Osteoblast (primary cell): ENCODE results near the gene TLL1. TPM values are rescaled to one million over a fixed set of nuclear protein-coding genes. Genes with fewer than 3 reads are reported as not detected.

Experiments
- DNase-seq: peaks from one replicate; pipeline ENCODE4 v3.0.0; 2011; ENCODE audit warnings: low spot score, mixed read lengths; ENCODE audit not compliant: insufficient read length; ENCODE audit errors: missing footprints
- H2AFZ ChIP-seq: 2 replicates; pipeline ENCODE4 v1.6.0; 2011; ENCODE audit warnings: mild to moderate bottlenecking, low read length
- H3K27ac ChIP-seq: 2 replicates; pipeline ENCODE4 v1.5.1; 2011; ENCODE audit warnings: mild to moderate bottlenecking, low read depth, low read length, moderate library complexity
- H3K27me3 ChIP-seq: 2 replicates; pipeline ENCODE4 v1.6.0; 2012; ENCODE audit warnings: mild to moderate bottlenecking, control low read depth, inconsistent platforms, low read length, moderate library complexity; ENCODE audit not compliant: insufficient read depth
- H3K36me3 ChIP-seq: 2 replicates; pipeline ENCODE4 v1.5.1; 2011; ENCODE audit warnings: mild to moderate bottlenecking, low read length, control low read depth, moderate library complexity; ENCODE audit not compliant: insufficient read depth
- H3K4me1 ChIP-seq: 2 replicates; pipeline ENCODE4 v1.5.1; 2011; ENCODE audit warnings: mild to moderate bottlenecking, low read length, control low read depth, moderate library complexity; ENCODE audit not compliant: insufficient read depth
- H3K4me2 ChIP-seq: 2 replicates; pipeline ENCODE4 v1.6.0; 2011; ENCODE audit warnings: mild to moderate bottlenecking, low read length; ENCODE audit not compliant: insufficient read depth
- H3K4me3 ChIP-seq: fragments of 200-600 bp; sonication (generic); 3 replicates; pipeline ENCODE4 v1.5.1; 2012; ENCODE audit warnings: mild to moderate bottlenecking, low read length, inconsistent platforms; ENCODE audit not compliant: insufficient read depth
- H3K79me2 ChIP-seq: 2 replicates; pipeline ENCODE4 v1.6.0; 2012; ENCODE audit warnings: mild to moderate bottlenecking, low read length, control low read depth, inconsistent platforms; ENCODE audit not compliant: insufficient read depth
- H3K9me3 ChIP-seq: 2 replicates; pipeline ENCODE4 v1.5.1; 2011; ENCODE audit warnings: low read depth, low read length, control low read depth
- H4K20me1 ChIP-seq: 2 replicates; pipeline ENCODE4 v1.6.0; 2012; ENCODE audit warnings: mild to moderate bottlenecking, low read length, control low read depth; ENCODE audit not compliant: insufficient read depth
- total RNA-seq: library from RNA; depleted of rRNA; stranded (reverse); fragments of >200 nt; gene quantifications from 2 replicates; pipeline ENCODE4 v1.2.3, GENCODE V29; 2012
- TF ChIP-seq, protein P1 (sequence below): IDR thresholded peaks from 2 replicates; pipeline ENCODE4 v1.5.1; 2011; ENCODE audit warnings: mild to moderate bottlenecking, low read depth, low read length, moderate library complexity; ENCODE audit errors: extremely low read depth

Gene TLL1
- total RNA-seq, 1 donor, result 0.36 TPM

DNA sequence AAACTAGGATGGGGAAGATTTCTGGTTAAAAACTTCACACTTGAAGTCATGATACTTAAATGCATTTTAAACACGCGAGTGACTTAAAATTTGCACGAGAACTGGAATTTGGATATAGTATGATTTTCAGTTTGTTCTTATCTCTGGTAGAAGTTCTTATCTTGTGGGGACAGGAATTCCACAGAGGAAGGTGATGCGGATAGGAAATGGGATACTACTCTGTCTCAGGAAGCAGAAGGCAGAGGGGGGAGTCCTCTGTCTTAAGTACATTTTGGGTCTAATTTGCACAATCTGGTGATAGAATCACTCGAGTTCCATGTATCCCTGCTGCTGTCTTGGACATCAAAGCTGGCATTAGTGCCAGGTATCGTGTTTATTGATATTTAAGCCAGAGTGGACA is 53.3 kb downstream of the TLL1 start:
- no peak overlapping the region for H3K4me2 ChIP-seq
- H3K4me1 ChIP-seq, result no peaks in the 10 kb centered on the region
- no peaks in the 10 kb centered on the region for H3K36me3 ChIP-seq
- H3K9me3 ChIP-seq, result no peaks in the 10 kb centered on the region
- no peaks in the 10 kb centered on the region for H4K20me1 ChIP-seq
- no peak overlapping the region for H2AFZ ChIP-seq
- TF ChIP-seq, protein P1, sequence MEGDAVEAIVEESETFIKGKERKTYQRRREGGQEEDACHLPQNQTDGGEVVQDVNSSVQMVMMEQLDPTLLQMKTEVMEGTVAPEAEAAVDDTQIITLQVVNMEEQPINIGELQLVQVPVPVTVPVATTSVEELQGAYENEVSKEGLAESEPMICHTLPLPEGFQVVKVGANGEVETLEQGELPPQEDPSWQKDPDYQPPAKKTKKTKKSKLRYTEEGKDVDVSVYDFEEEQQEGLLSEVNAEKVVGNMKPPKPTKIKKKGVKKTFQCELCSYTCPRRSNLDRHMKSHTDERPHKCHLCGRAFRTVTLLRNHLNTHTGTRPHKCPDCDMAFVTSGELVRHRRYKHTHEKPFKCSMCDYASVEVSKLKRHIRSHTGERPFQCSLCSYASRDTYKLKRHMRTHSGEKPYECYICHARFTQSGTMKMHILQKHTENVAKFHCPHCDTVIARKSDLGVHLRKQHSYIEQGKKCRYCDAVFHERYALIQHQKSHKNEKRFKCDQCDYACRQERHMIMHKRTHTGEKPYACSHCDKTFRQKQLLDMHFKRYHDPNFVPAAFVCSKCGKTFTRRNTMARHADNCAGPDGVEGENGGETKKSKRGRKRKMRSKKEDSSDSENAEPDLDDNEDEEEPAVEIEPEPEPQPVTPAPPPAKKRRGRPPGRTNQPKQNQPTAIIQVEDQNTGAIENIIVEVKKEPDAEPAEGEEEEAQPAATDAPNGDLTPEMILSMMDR, result no peak
- H3K27me3 ChIP-seq, result no peaks in the 10 kb centered on the region
- no peaks in the 10 kb centered on the region for H3K79me2 ChIP-seq
- no peak overlapping the region for H3K4me3 ChIP-seq
- DNase-seq, result no peak
- no peak overlapping the region for H3K27ac ChIP-seq

DNA sequence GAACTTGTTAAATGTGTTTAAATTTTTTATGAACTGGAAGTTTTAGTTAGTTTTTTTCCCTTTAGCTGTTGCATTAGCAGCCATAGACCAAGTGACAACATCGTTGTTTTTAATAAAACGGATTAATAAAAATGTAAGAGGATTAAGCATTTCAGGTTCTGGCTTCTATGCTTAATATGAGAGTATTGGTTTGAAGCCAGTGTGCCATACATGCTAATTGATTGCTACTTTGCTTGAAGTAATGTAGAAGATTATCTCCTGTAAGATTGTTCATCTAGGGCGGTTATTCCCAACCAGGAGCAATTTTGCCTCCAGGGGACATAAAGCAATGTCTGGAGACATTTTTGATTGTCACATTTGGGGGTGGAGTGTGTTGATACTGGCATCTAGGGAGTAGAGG is 54.3 kb downstream of the TLL1 start:
- DNase-seq, result no peak
- H3K4me2 ChIP-seq, result no peak overlapping the region

DNA sequence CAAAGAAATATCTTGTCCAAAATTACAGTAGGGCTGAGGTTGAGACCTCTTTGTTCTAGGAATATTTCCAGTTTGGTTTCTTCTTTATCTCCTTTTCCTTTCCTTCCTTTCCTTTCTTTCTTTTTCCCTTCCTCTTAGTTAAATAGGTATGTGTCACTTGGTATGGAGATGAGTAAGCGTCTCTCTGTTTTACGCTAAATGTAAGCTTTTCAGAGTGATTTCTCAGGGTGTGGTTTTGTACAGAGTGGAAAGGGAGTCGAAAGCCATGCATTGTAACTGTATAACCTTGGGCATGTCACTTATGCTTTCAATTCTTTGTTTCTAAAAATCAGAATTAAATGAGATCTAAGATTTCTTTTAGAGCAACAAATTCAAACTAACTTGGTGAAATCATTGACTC is 54.8 kb downstream of the TLL1 start:
- H3K4me2 ChIP-seq, result no peak overlapping the region
- no peaks in the 10 kb centered on the region for H4K20me1 ChIP-seq
- H3K27me3 ChIP-seq, result no peaks in the 10 kb centered on the region
- H3K4me3 ChIP-seq, result no peak overlapping the region
- H3K9me3 ChIP-seq, result no peaks in the 10 kb centered on the region
- H3K27ac ChIP-seq, result no peak overlapping the region
- H3K4me1 ChIP-seq, result no peaks in the 10 kb centered on the region
- TF ChIP-seq, protein P1, result no peak
- no peaks in the 10 kb centered on the region for H3K36me3 ChIP-seq
- no peak overlapping the region for H2AFZ ChIP-seq
- no peak for DNase-seq
- no peaks in the 10 kb centered on the region for H3K79me2 ChIP-seq

More for the DNA sequence above, 54.3 kb downstream of the TLL1 start:
- Histone ChIP-seq H3K4me3 (no peak overlapping the region), H3K79me2 (no peaks in the 10 kb centered on the region), H3K27ac (no peak overlapping the region), H2AFZ (no peak overlapping the region), H3K4me1 (no peaks in the 10 kb centered on the region), H3K36me3 (no peaks in the 10 kb centered on the region), H3K9me3 (no peaks in the 10 kb centered on the region), H4K20me1 (no peaks in the 10 kb centered on the region), H3K27me3 (no peaks in the 10 kb centered on the region)
- TF ChIP-seq, protein P1, result no peak

DNA sequence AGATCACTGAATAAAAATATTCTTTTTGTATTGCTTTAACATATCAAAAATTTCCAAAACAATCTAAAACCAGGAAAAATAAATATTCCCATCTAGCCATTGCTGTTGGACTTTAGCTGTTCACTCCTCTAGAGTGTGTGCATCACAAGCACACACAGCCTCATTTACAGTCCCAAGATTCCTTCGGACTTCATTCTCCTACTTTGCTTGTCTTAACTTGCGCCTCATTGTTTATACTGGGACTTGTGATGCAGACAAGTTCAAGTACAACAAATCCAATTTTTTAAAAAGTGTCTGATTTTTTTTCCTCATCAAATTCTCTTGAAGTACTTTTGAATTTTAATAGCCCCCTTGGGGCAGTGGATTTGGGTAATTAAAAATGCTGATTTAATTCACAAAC is 55.6 kb downstream of the TLL1 start:
- no peaks in the 10 kb centered on the region for H3K36me3 ChIP-seq
- no peak overlapping the region for H3K4me3 ChIP-seq
- no peak overlapping the region for H3K4me2 ChIP-seq
- H4K20me1 ChIP-seq, result no peaks in the 10 kb centered on the region
- no peak for DNase-seq
- no peaks in the 10 kb centered on the region for H3K27me3 ChIP-seq
- no peak overlapping the region for H3K27ac ChIP-seq
- no peaks in the 10 kb centered on the region for H3K9me3 ChIP-seq
- H2AFZ ChIP-seq, result no peak overlapping the region
- TF ChIP-seq, protein P1, result no peak
- no peaks in the 10 kb centered on the region for H3K79me2 ChIP-seq
- H3K4me1 ChIP-seq, result no peaks in the 10 kb centered on the region
